ENCODE data around the gene VOPP1. TPM values are rescaled to one million over a fixed set of nuclear protein-coding genes. Genes with fewer than 3 reads are reported as not detected.
A peak's percentile ranks its signal among the peaks of the same experiment; 100 is the strongest.

VOPP1 gene
- total and polyA plus RNA-seq, 5 donors from 2014 or later: 40.3 to 128 (median 60.9) TPM

DNA sequence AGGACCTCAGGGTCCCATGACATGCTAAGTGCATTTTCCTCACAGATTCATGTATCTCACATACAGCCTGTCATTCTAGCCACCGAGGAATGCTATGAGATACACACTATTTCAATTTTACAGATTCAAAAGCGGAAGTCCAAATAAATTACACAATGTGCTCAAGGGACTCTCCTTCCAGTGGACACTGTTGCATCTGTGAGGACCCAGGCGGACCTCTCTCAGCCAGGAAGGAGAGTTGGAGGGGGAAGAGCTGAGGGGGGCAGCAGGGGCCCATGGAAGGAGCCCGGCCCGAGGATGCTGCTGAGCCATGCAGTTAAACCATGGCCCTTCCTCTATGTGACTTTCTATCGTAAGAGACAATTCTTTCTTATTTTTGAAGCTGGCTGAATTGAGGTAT lies 93.6 kb downstream of the VOPP1 start:
- Mint-ChIP-seq H3K4me1 (peaks cover 37 to 91% (median 73%) of the 10 kb centered on the region in 4 donors), H3K27ac (peak overlapping the region; percentile 17 to 96 (median 32)), H3K4me3 (peak overlapping the region in 2 of 4 donors; percentile 5 to 28), H3K36me3 (peaks cover 45% of the 10 kb centered on the region), H3K9me3 (no peaks in the 10 kb centered on the region), H3K27me3 (no peaks in the 10 kb centered on the region)
- no peak for DNase-seq
- peak overlapping the region; percentile 9 for H3K27ac ChIP-seq (ENCODE audit: insufficient read depth, low read length, poor library complexity, severe bottlenecking)
- H3K27me3 ChIP-seq (ENCODE audit: control insufficient read depth, insufficient read depth, low read length): no peaks in the 10 kb centered on the region
- no peak overlapping the region for H3K4me3 ChIP-seq (ENCODE audit: low read depth, low read length)
- no peaks in the 10 kb centered on the region for H3K9me3 ChIP-seq (ENCODE audit: control insufficient read depth in 2 of 2, low read length in 2 of 2)
- H3K36me3 ChIP-seq (ENCODE audit: control insufficient read depth, insufficient read depth, low read length): peaks cover 23% of the 10 kb centered on the region
- H3K4me1 ChIP-seq (ENCODE audit: control insufficient read depth, insufficient read depth, low read length, poor library complexity, severe bottlenecking): peaks cover 57% of the 10 kb centered on the region
- ATAC-seq (ENCODE audit: low read depth in 2 of 2): no peak

DNA sequence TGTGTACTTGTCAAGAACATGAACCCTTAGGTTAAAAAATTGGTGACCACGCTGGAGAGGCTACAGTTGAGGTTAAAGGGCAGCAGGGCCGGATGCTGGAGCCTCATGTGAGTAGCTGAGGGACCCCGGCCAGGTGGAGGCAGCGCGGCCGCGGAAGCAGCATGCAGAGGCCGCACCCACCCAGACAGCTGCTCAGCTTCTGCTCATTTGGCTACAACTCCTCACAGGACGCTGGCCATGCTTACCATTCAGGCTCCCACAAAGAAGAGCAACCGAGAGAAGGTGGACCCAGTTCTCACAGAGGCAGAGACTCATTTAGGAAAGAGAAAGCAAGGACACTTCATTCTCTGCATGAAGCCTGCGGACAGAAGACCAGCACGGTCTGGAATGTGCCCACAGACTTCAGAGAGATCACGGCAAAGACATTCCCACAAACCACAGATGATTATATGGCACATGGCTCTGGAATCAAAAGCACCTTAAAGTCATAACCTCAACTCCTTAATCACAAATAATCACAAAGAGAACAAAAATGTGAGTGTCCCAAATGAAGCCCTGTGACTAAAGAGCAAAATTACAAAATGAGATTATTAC lies 94.4 kb downstream of the VOPP1 start:
- peak overlapping the region in 3 of 4 donors; percentile 15 to 36 (median 19) for H3K4me3 Mint-ChIP-seq
- Histone ChIP-seq H3K4me3 (ENCODE audit: low read depth, low read length) (no peak overlapping the region), H3K27me3 (ENCODE audit: control insufficient read depth, insufficient read depth, low read length) (no peaks in the 10 kb centered on the region), H3K4me1 (ENCODE audit: control insufficient read depth, insufficient read depth, low read length, poor library complexity, severe bottlenecking) (peaks cover 61% of the 10 kb centered on the region), H3K36me3 (ENCODE audit: control insufficient read depth, insufficient read depth, low read length) (peaks cover 17% of the 10 kb centered on the region), H3K27ac (ENCODE audit: insufficient read depth, low read length, poor library complexity, severe bottlenecking) (peak overlapping the region; percentile 24), H3K9me3 (ENCODE audit: control insufficient read depth in 2 of 2, low read length in 2 of 2) (no peaks in the 10 kb centered on the region)
- no peaks in the 10 kb centered on the region for H3K9me3 Mint-ChIP-seq
- H3K27me3 Mint-ChIP-seq: no peaks in the 10 kb centered on the region
- H3K27ac Mint-ChIP-seq: peak overlapping the region; percentile 95 to 96 (median 95)
- no peak for DNase-seq
- H3K36me3 Mint-ChIP-seq: peaks cover 39% of the 10 kb centered on the region
- ATAC-seq (ENCODE audit: low read depth in 2 of 2): no peak
- peaks cover 30 to 91% (median 72%) of the 10 kb centered on the region in 4 donors for H3K4me1 Mint-ChIP-seq

DNA sequence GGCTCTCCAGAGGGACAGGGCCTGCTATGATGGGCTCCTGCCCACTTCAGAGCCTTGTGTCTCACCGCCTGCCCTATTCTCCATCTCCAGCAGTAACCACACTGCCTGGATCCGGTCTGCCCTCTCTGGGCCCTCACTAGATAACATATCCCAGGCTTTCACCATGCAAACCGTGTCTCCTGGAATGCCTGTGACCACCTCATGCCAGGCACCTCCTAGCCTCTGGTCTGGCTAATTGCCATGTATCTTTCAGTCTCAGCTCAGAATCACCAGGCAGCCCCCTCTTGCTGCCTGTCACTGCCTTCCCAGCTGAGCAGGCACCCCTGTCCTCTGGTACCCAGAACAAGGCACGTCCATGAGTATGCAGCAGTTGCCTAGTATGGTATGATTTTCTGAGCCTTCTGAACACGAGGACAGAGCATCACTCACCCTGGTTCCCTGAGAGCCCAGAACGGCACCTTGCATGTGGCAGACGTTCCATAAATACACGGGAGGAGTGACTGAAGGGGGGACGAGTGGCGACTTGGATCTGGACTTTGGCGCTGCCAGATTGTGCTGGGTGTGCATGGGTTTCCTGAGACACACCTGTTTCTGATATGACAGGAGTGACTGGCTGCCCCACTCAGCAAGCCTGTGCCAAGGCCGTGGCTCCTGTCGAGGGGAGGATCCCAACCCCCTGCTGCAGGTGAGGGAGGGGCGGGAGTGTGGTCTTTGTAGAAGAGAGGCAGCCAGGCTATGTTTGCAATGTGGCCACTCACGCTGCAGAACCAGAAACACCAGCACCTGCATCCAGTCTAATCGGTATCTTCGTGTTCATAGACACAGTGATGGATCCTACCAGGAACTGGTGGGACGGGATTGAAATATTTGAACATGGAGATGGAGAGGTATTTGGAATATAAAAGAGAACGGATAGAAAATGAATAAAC lies 95.2 kb downstream of the VOPP1 start:
- Mint-ChIP-seq H3K36me3 (peaks cover 39% of the 10 kb centered on the region), H3K9me3 (no peaks in the 10 kb centered on the region), H3K27me3 (no peaks in the 10 kb centered on the region), H3K27ac (peak overlapping the region; percentile 95 to 96 (median 95)), H3K4me3 (peak overlapping the region; percentile 17 to 77 (median 38)), H3K4me1 (peaks cover 28 to 87% (median 70%) of the 10 kb centered on the region in 4 donors)
- Histone ChIP-seq H3K4me3 (ENCODE audit: low read depth, low read length) (no peak overlapping the region), H3K36me3 (ENCODE audit: control insufficient read depth, insufficient read depth, low read length) (peaks cover 17% of the 10 kb centered on the region), H3K4me1 (ENCODE audit: control insufficient read depth, insufficient read depth, low read length, poor library complexity, severe bottlenecking) (peaks cover 62% of the 10 kb centered on the region), H3K27ac (ENCODE audit: insufficient read depth, low read length, poor library complexity, severe bottlenecking) (peak overlapping the region; percentile 70), H3K27me3 (ENCODE audit: control insufficient read depth, insufficient read depth, low read length) (no peaks in the 10 kb centered on the region), H3K9me3 (ENCODE audit: control insufficient read depth in 2 of 2, low read length in 2 of 2) (no peaks in the 10 kb centered on the region)
- ATAC-seq (ENCODE audit: low read depth in 2 of 2) (no peak), DNase-seq (no peak)

DNA sequence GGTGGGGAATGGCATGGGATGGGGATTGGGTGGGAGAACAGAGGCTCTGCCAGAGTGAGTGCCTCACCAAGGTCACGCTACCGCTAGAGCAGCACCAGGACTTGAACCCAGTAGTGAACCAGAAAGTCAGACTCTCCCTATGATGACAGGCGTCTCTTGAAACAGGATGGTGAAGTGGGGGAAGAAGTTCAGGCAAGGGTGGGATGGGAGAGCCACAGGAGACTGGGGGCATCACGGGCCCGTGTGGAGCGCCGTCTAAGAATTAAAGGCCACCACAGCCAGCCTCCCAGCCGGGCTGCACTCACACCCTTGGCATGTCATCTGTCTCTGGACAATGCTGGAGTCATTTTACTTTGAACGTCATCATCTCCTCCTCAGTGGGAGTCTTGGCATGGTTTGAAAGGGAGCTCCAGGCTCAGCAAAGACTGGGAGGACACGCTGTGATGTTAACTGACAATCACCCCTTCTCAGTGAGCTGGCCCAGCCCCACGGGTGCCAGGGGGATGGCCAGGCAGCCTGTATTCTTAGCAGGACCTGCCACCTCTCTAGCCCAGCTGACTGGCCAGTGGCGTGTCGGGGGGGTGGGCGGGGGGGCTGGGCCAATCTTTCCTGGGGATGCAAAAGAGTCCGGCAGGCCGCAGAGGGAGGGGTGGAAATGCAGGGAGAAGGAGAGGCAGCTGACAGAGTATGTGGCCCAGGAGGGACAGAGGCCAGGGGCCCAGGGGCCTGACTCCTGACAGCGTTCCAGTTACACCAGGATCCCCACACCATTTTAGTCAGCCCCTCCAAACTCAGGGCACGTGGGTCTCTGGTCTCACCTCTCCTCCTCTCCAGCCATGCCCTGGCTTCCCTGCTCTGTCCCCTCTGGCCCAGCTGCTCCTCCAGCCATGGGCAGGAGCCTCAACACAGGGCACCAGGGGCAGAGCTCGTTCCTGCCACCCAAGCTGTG lies 96.2 kb downstream of the VOPP1 start:
- Histone ChIP-seq H3K27ac (ENCODE audit: insufficient read depth, low read length, poor library complexity, severe bottlenecking) (peak overlapping the region; percentile 70), H3K27me3 (ENCODE audit: control insufficient read depth, insufficient read depth, low read length) (no peaks in the 10 kb centered on the region), H3K36me3 (ENCODE audit: control insufficient read depth, insufficient read depth, low read length) (peaks cover 16% of the 10 kb centered on the region), H3K9me3 (ENCODE audit: control insufficient read depth in 2 of 2, low read length in 2 of 2) (no peaks in the 10 kb centered on the region), H3K4me1 (ENCODE audit: control insufficient read depth, insufficient read depth, low read length, poor library complexity, severe bottlenecking) (peaks cover 68% of the 10 kb centered on the region), H3K4me3 (ENCODE audit: low read depth, low read length) (peak overlapping the region; percentile 57)
- Mint-ChIP-seq H3K27me3 (no peaks in the 10 kb centered on the region), H3K27ac (peak overlapping the region; percentile 96 to 99 (median 96)), H3K9me3 (no peaks in the 10 kb centered on the region), H3K4me3 (peak overlapping the region; percentile 77 to 88 (median 79)), H3K36me3 (peaks cover 39% of the 10 kb centered on the region), H3K4me1 (peaks cover 24 to 83% (median 65%) of the 10 kb centered on the region in 4 donors)
- no peak for DNase-seq
- ATAC-seq (ENCODE audit: low read depth in 2 of 2): peak in 1 of 2 donors; percentile 4

DNA sequence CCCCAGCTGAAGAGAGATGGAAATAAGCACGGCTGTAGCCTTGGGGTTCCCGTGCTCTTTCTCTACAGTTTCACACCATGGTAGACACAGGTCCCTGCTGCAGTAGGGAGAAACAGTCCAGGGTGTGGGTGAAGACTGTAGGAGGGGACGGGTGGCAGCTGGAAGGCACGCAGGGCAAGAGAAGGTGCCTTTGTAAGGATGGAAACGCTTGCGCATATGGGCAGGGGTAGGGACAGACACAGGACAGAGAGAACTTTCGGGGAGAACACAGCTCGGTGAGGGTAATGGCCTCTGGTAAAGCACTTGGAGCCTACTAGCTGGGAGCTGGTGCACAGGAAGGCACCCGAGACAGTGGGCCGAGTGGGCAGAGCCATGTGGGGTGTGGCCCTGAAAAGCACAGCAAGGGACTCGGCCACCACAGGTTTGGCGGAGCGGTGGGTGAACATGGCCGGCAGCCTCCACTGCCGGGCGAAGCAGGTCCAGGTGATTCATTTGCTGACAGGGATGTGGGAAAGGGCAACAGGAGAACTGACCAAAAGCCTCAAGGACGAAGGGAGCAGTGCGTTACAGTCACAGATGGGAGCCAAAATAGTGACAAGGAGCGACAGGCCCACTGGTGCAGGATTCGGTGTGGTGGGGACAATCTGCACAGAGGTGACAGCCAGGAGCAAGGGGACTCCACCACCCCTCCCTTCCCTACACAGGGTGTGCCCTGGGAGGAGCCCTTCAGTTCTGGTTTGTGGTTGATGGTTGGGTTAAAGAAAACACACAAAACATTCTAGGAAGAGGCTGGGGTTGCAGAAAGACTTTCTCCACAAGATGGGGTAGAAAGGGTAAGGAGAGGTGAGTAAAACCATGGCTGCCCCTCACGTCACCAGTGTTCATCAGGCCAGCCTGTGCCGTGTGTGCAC lies 97.1 kb downstream of the VOPP1 start:
- H3K4me3 Mint-ChIP-seq: peak overlapping the region; percentile 77 to 88 (median 79)
- peaks cover 35% of the 10 kb centered on the region for H3K36me3 Mint-ChIP-seq
- H3K27me3 ChIP-seq (ENCODE audit: control insufficient read depth, insufficient read depth, low read length): no peaks in the 10 kb centered on the region
- DNase-seq (peak in 2 of 3 donors; percentile 38 to 87), ATAC-seq (ENCODE audit: low read depth in 2 of 2) (peak; percentile 69 to 78)
- peak overlapping the region; percentile 70 for H3K27ac ChIP-seq (ENCODE audit: insufficient read depth, low read length, poor library complexity, severe bottlenecking)
- no peaks in the 10 kb centered on the region for H3K27me3 Mint-ChIP-seq
- peak overlapping the region; percentile 57 for H3K4me3 ChIP-seq (ENCODE audit: low read depth, low read length)
- H3K4me1 ChIP-seq (ENCODE audit: control insufficient read depth, insufficient read depth, low read length, poor library complexity, severe bottlenecking): peaks cover 73% of the 10 kb centered on the region
- no peaks in the 10 kb centered on the region for H3K9me3 Mint-ChIP-seq
- H3K36me3 ChIP-seq (ENCODE audit: control insufficient read depth, insufficient read depth, low read length): peaks cover 13% of the 10 kb centered on the region
- H3K9me3 ChIP-seq (ENCODE audit: control insufficient read depth in 2 of 2, low read length in 2 of 2): no peaks in the 10 kb centered on the region
- H3K4me1 Mint-ChIP-seq: peaks cover 20 to 81% (median 64%) of the 10 kb centered on the region in 4 donors
- peak overlapping the region; percentile 96 to 99 (median 96) for H3K27ac Mint-ChIP-seq

DNA sequence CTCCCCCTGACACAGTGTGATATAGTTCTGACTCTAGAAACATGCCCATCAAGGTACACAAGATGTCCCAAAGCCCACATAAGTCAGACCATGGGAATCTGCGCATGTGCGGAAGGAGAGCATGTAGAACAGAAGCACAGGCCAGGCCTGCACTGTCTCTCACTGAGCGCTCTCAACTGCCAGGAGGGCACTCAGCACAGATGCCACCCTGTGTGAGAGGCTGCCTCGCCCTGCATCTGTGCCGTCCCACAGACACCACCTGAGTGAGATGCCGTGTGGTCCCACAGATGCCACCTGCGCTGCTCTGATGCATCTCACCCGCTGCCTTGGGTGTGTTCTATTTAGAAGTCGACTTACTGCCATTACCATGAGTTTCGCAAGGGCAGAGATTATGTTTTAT lies 98.4 kb downstream of the VOPP1 start:
- H3K27me3 Mint-ChIP-seq: no peaks in the 10 kb centered on the region
- H3K4me1 Mint-ChIP-seq: peaks cover 30 to 85% (median 69%) of the 10 kb centered on the region in 4 donors
- Histone ChIP-seq H3K27ac (ENCODE audit: insufficient read depth, low read length, poor library complexity, severe bottlenecking) (peak overlapping the region; percentile 49), H3K9me3 (ENCODE audit: control insufficient read depth in 2 of 2, low read length in 2 of 2) (no peaks in the 10 kb centered on the region), H3K36me3 (ENCODE audit: control insufficient read depth, insufficient read depth, low read length) (peaks cover 13% of the 10 kb centered on the region), H3K27me3 (ENCODE audit: control insufficient read depth, insufficient read depth, low read length) (no peaks in the 10 kb centered on the region), H3K4me3 (ENCODE audit: low read depth, low read length) (peak overlapping the region; percentile 13), H3K4me1 (ENCODE audit: control insufficient read depth, insufficient read depth, low read length, poor library complexity, severe bottlenecking) (peaks cover 85% of the 10 kb centered on the region)
- H3K36me3 Mint-ChIP-seq: peaks cover 34% of the 10 kb centered on the region
- DNase-seq (peak in 1 of 3 donors; percentile 46), ATAC-seq (ENCODE audit: low read depth in 2 of 2) (no peak)
- peak overlapping the region; percentile 76 to 88 (median 78) for H3K4me3 Mint-ChIP-seq
- peak overlapping the region; percentile 96 to 99 (median 96) for H3K27ac Mint-ChIP-seq
- no peaks in the 10 kb centered on the region for H3K9me3 Mint-ChIP-seq

Measured in CD4-positive, CD25-positive, alpha-beta regulatory T cell (primary cell).